HG02885 (cell line): ENCODE measurements around the gene CST2.
"Not testable (repeated sequence)": the region's sequence is repeated elsewhere in the genome, so short reads cannot be mapped to it uniquely, and the experiment has no call there.

Experiments
- ATAC-seq: cut with Tn5 transposase; IDR thresholded peaks from one replicate; pipeline ENCODE4 v1.9.1; 2021; ENCODE audit warnings: mild to moderate bottlenecking; ENCODE audit not compliant: unreplicated experiment, poor library complexity

The CST2 gene, protein sequence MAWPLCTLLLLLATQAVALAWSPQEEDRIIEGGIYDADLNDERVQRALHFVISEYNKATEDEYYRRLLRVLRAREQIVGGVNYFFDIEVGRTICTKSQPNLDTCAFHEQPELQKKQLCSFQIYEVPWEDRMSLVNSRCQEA

DNA sequence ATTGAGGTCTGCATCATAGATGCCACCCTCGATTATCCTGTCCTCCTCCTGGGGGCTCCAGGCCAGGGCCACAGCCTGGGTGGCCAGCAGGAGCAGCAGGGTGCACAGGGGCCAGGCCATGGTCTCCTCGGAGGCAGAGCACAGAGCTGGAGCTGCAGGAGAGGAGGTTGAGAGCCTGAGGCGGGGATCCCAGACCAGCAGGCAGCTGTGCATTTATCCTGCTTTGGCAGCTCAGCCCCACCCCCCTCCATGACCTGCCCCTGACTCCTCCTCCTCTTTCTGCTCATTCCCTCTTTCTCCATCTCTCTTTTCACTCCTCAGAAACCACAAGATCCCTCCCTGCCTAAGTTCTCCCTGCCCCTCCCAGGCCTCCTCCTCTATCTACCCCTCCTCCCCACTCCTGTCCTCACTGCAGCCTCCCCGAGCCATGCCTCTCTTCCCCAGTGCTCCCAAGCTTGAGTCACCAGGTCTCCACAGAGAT is at the start of gene CST2:
Gene CST2 (minus strand): TSS at position 189 of the 481 bp plus-strand sequence. CDS start 69 bp downstream, at position 120.
- no peak for ATAC-seq

- ATAC-seq: no peak
Observed at GRCh38 chr20:23875606-23876237, 49.2 kb upstream of the CST2 start.

- no peak for ATAC-seq
Observed at GRCh38 chr20:23874747-23875146, 48.2 kb upstream of the CST2 start.

- no peak for ATAC-seq
Observed at GRCh38 chr20:23873370-23874015, 47.0 kb upstream of the CST2 start.

- ATAC-seq: no peak
Observed at GRCh38 chr20:23872065-23872464, 45.5 kb upstream of the CST2 start.

DNA sequence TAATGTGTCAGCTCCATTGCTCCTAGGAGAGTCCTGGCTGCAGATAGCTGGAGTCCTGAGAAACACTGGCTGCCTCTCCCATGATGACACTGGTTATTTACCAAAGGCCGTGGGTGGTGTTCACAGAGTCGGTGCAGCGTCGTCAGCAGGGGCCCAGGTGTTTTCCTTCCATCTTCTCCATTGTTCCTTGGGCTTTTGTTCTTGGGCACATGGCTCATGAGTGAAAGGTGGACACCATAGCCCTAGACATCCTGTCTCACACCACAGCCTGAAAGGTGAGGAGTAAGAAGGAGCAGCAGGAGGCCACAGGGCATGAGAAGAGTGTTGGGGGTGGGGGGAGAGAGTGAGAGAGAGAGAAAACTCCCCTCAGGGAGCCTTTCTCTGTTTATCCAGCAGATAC is 43.9 kb upstream of the CST2 start:
- no peak for ATAC-seq

DNA sequence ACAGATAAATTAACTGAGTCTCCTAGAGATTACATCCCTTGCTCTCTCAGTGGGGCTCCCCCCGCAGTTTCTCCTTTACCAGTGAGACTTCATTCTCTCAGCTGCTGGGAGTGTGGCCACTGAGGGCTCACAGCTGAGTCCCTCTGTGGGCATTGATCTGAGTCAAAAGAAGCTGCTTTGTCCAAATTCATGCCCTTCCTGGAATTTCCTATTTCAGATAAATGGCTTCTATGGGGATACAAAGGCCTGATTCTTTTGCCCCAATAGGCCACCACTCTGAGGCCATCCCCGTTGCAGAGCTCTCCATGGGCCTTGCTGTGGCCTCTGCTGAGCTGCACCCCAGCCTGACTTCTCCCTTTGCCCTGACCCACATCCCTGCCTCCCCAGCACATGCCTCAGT is 43.0 kb upstream of the CST2 start:
- no peak for ATAC-seq

DNA sequence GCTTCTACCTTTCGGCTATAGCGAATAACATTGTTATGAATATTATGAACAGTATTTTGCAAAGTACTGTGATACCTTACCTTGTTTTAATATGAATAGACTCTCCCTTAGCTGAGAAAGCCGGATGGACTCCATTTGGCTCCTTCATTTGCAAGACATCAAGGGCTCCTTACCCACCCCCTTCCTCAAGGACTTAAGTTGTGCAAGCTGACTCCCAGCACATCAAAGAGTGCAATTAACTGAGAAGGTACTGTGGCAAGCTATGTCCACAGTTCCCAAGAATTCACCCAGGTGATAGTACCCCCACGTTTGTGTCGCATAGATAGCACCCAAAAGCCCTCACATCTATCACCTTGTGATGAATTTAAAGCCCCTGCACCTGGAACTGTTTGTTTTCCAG is 41.8 kb upstream of the CST2 start:
- no peak for ATAC-seq

DNA sequence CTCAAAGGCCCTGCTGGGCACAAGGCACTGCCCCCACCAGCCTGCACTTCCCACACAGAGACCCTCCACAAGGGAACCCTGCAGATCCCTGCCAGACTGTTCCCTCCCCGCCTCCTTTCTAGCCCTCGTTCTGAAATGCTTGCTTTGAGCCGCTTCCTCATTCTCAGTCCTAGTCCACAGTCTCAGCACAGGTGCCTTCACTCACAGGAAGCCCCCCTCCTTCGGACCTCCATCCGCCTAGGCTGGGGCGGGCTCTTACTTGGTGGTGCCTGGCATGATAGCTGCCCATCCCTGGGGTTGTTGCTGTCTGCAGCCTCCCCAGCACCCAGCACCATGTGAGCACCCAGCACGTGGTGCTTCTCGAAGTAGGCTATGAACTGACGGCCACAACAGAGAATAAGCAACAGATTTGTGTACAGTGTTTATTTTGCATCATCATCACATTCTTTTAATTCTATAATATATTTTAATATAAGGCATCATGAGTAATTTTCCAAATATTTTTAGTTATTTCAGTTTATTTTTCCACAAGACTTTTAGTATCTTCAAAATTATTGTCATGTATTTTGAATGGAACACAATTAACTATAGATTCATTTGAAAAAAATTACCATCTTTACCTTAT is 40.7 kb upstream of the CST2 start:
- no peak for ATAC-seq

- ATAC-seq: not testable (repeated sequence)
Observed at GRCh38 chr20:23860771-23861170, 34.2 kb upstream of the CST2 start.

GRCh38 chr20:23857962-23858595 is 31.6 kb upstream of the CST2 start:
- no peak for ATAC-seq

GRCh38 chr20:23856736-23857135 is 30.2 kb upstream of the CST2 start:
- no peak for ATAC-seq

DNA sequence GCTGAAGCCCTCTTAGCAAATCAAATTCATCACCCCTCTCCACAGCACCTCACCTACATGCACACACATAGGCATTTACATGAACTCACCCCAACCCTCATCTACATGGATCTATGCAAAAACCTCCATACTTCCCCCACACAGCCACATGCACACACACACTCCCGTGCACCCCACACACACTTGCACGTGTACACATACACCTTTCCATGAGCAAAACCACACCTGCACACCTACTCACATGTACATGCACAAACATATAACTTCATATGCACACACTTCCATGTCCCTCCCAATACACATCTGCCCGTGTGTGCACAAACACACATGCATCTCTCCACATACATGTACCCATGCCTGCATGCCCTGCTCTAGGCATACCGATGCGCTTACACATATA is 29.7 kb upstream of the CST2 start:
- ATAC-seq: no peak

DNA sequence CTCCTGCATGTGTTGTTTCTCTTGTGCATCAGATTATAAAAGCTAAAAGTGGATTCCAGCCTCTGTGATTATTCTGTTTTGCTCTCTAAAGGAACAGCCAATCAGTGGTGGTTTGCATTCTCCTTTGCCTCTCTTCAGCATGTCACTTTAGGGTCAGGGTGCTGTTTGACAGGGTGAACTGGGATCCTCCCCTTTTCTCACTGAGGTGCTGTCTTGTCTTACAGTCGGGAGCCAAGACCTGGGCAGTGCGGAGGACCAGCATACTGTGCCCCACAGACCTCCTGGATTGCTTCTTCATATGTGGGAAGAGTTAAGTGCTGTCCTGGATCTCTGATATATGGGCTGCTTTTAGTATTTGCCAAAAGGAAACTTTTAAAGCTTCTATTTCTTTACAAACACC is 15.2 kb upstream of the CST2 start:
- ATAC-seq: no peak

- ATAC-seq: no peak
Observed at GRCh38 chr20:23835716-23836115, 9.2 kb upstream of the CST2 start.

GRCh38 chr20:23832775-23833513 is 6.4 kb upstream of the CST2 start:
- ATAC-seq: no peak

GRCh38 chr20:23831961-23832360 is 5.4 kb upstream of the CST2 start:
- ATAC-seq: not testable (repeated sequence)

DNA sequence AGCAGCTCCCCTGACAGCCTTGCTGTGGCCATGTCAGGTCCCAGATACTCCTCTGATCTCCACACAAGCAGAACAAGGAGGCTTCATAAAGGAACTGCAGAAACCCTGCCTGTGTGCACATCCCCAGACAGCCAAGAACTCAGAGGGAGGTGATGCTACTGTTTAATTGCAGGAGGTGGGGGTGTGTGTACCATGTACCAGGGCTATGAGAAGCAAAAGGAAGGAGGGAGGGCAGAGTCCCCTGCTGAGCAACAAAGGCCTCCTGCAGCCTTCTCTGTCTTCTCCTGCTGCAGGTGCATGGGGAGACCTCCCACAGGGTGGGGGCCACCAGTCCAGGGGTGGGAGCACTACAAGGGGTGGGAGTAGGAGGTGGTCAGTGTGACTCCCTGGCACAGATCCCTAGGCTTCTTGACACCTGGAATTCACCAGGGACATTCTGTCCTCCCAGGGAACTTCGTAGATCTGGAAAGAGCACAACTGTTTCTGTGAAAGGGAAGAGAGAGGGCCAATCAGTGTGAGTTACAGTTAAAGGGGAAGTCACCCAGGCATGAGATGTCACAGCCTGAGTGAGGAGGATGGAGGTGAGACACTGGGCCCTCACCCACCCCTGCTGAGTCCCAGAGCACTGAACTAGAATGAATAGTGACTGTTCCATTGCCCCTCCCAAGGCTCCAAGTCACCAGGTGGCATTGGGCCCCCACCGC is 2.8 kb downstream of the CST2 start:
- no peak for ATAC-seq

DNA sequence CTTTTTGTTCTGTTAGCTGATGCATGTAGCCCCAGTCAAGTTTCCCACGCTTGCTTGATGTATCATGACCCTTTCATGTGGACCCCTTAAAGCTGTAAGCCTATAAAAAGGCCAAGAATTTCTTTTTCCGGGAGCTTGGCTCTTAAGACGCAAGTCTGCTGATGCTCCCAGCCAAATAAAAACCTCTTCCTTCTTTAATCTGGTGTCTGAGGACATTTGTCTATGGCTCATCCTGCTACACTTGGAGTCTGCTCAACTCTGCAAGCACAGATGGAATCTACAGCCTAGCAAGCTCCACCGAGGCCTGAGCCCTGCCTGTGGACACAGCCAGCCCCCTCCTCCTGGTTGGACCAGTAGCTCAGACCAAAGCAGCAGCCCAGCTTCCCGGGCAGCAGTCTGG is 3.4 kb downstream of the CST2 start:
- no peak for ATAC-seq

- ATAC-seq: no peak
Observed at GRCh38 chr20:23820493-23820892, 6.0 kb downstream of the CST2 start.
